Activated B cell treated with CpG ODN at 0.5 μM for 24 hours (primary cell): ENCODE measurements around the gene ATP8B2. TPM values are rescaled to one million over a fixed set of nuclear protein-coding genes. Genes with fewer than 3 reads are reported as not detected.

Experiments used
- ATAC-seq: fragments of 200-7000 bp; cut with Tn5 transposase; one replicate; pipeline ENCODE4 v1.10.0; 2021; ENCODE audit warnings: low read depth, mild to moderate bottlenecking, moderate library complexity
- CTCF ChIA-PET: fragments of 350-600 bp; sonication (Branson Sonifier 250); formaldehyde crosslinking; loops from one replicate; lab custom pipeline; 2021; ENCODE audit warnings: antibody characterized with exemption; lab: Charles Lee
- POLR2A ChIA-PET: fragments of 350-600 bp; sonication (Branson Sonifier 250); formaldehyde crosslinking; loops from one replicate; lab custom pipeline; 2021; ENCODE audit warnings: antibody characterized with exemption; lab: Charles Lee
- DNase-seq: peaks from one replicate; pipeline ENCODE4 v3.0.0; 2022
- H3K27ac Mint-ChIP-seq: one replicate; pipeline ENCODE4 v1.8.0; 2020; ENCODE audit warnings: mixed read lengths
- H3K27me3 Mint-ChIP-seq: one replicate; pipeline ENCODE4 v1.8.0; 2021; ENCODE audit warnings: mixed read lengths
- H3K36me3 Mint-ChIP-seq: one replicate; pipeline ENCODE4 v1.8.0; 2021; ENCODE audit warnings: low read depth, mixed read lengths
- H3K4me1 Mint-ChIP-seq: one replicate; pipeline ENCODE4 v1.8.0; 2021; ENCODE audit warnings: mixed read lengths
- H3K4me3 Mint-ChIP-seq: one replicate; pipeline ENCODE4 v1.8.0; 2020; ENCODE audit warnings: mild to moderate bottlenecking, mixed read lengths
- H3K9me3 Mint-ChIP-seq: one replicate; pipeline ENCODE4 v1.8.0; 2020; ENCODE audit warnings: mixed read lengths
- CTCF ChIP-seq: fragments of 200-600 bp; IDR thresholded peaks from one replicate; pipeline ENCODE4 v1.8.0; 2022; ENCODE audit warnings: antibody characterized with exemption, mild to moderate bottlenecking
- intact Hi-C: fragments of 100-400 bp; cut with micrococcal nuclease; formaldehyde crosslinking; loops from one replicate; pipeline ENCODE4 v1.15.1; 2024
- total RNA-seq: library from RNA; stranded (reverse); gene quantifications from 2 replicates; pipeline ENCODE4 v1.2.3, GENCODE V29; 2022

ATP8B2 gene
- total RNA-seq, 1 donor from 2014 or later, result 27.3 TPM

GRCh38 chr1:154323493-154323892 is 1.8 kb upstream of the ATP8B2 start:
- CTCF ChIA-PET, result interaction anchor here (1.1 to 6.6 kb wide), 3 partner anchors 12 to 124 kb away, joined by 3 to 100 read pairs (median 3); no protein-coding TSS in a partner anchor
- POLR2A ChIA-PET, result no interaction called here
- no peaks in the 10 kb centered on the region for H3K9me3 Mint-ChIP-seq
- ATAC-seq (no peak), DNase-seq (no peak)
- TF ChIP-seq CTCF, result no peak
- intact Hi-C loops, result no loop called here
- H3K36me3 Mint-ChIP-seq, result peaks cover 7% of the 10 kb centered on the region
- no peak overlapping the region for H3K27ac Mint-ChIP-seq
- H3K4me3 Mint-ChIP-seq, result no peak overlapping the region
- peaks cover 17% of the 10 kb centered on the region for H3K27me3 Mint-ChIP-seq
- H3K4me1 Mint-ChIP-seq, result peaks cover 32% of the 10 kb centered on the region

- ATAC-seq (no peak), DNase-seq (no peak)
- ChIA-PET POLR2A (interaction anchor here (2.8 kb wide), 1 partner anchor 11 kb away, joined by 19 read pairs; no protein-coding TSS in a partner anchor), CTCF (interaction anchor here (1.4 to 6.6 kb wide), 2 partner anchors 11 to 13 kb away, joined by 3 to 100 read pairs; no protein-coding TSS in a partner anchor)
- intact Hi-C loops, result loop anchor here (1.0 to 2.0 kb wide), 5 partner anchors 11 to 235 kb away; partner anchors contain the start of genes HAX1, UBAP2L and UBE2Q1
- Mint-ChIP-seq H3K9me3 (no peaks in the 10 kb centered on the region), H3K4me1 (peaks cover 36% of the 10 kb centered on the region), H3K27me3 (peaks cover 17% of the 10 kb centered on the region), H3K27ac (no peak overlapping the region), H3K4me3 (peak overlapping the region; percentile 95), H3K36me3 (peaks cover 7% of the 10 kb centered on the region)
- TF ChIP-seq CTCF, result no peak
Measured at GRCh38 chr1:154324241-154324640, 1.1 kb upstream of the ATP8B2 start.

GRCh38 chr1:154325583-154326545 is 539 bp downstream of the ATP8B2 start:
- intact Hi-C loops, result loop anchor here (2.0 to 5.0 kb wide), 5 partner anchors 27 to 736 kb away; partner anchors contain the start of genes EFNA4, IL6R and UBE2Q1
- no peak for TF ChIP-seq CTCF
- ChIA-PET POLR2A (interaction anchor here (0.6 to 2.8 kb wide), 7 partner anchors 8 to 379 kb away, joined by 3 to 19 read pairs (median 5); partner anchors contain the start of genes DENND4B, HAX1 and RPS27), CTCF (interaction anchor here (0.9 to 6.6 kb wide), 2 partner anchors 9 to 80 kb away, joined by 3 to 100 read pairs; no protein-coding TSS in a partner anchor)
- peak; percentile 68 for DNase-seq
- Mint-ChIP-seq H3K36me3 (peaks cover 10% of the 10 kb centered on the region), H3K9me3 (no peaks in the 10 kb centered on the region), H3K4me1 (peaks cover 51% of the 10 kb centered on the region), H3K4me3 (peak overlapping the region; percentile 88), H3K27me3 (peaks cover 17% of the 10 kb centered on the region), H3K27ac (peak overlapping the region; percentile 87)
- peak; percentile 19 for ATAC-seq

GRCh38 chr1:154326546-154327465 is 1.5 kb downstream of the ATP8B2 start:
- Mint-ChIP-seq H3K4me3 (peak overlapping the region; percentile 88), H3K9me3 (no peaks in the 10 kb centered on the region), H3K36me3 (peaks cover 19% of the 10 kb centered on the region), H3K4me1 (peaks cover 51% of the 10 kb centered on the region), H3K27me3 (peaks cover 8% of the 10 kb centered on the region), H3K27ac (peak overlapping the region; percentile 87)
- no peak for ATAC-seq
- TF ChIP-seq CTCF, result no peak
- DNase-seq, result no peak
- intact Hi-C loops, result loop anchor here (5.0 kb wide), 3 partner anchors 80 to 735 kb away; partner anchors contain the start of genes EFNA4 and IL6R
- ChIA-PET CTCF (interaction anchor here (0.9 to 6.6 kb wide), 3 partner anchors 8 to 220 kb away, joined by 3 to 100 read pairs (median 3); no protein-coding TSS in a partner anchor), POLR2A (interaction anchor here (0.6 to 2.8 kb wide), 7 partner anchors 8 to 380 kb away, joined by 3 to 19 read pairs (median 3); partner anchors contain the start of genes DENND4B and HAX1)
